ENCODE data around the gene SAPCD2.

GRCh38 chr9:137089232-137089947, 19.0 kb upstream of the SAPCD2 start:
- TF ChIP-seq CTCF (IDR thresholded peaks at IDR 0.05), result no peak
- no peak for TF ChIP-seq EP300 (IDR thresholded peaks at IDR 0.05)

Data from suprapubic skin (tissue), 3 donors.